ENCODE measurements around the gene F5.

F5 gene

DNA sequence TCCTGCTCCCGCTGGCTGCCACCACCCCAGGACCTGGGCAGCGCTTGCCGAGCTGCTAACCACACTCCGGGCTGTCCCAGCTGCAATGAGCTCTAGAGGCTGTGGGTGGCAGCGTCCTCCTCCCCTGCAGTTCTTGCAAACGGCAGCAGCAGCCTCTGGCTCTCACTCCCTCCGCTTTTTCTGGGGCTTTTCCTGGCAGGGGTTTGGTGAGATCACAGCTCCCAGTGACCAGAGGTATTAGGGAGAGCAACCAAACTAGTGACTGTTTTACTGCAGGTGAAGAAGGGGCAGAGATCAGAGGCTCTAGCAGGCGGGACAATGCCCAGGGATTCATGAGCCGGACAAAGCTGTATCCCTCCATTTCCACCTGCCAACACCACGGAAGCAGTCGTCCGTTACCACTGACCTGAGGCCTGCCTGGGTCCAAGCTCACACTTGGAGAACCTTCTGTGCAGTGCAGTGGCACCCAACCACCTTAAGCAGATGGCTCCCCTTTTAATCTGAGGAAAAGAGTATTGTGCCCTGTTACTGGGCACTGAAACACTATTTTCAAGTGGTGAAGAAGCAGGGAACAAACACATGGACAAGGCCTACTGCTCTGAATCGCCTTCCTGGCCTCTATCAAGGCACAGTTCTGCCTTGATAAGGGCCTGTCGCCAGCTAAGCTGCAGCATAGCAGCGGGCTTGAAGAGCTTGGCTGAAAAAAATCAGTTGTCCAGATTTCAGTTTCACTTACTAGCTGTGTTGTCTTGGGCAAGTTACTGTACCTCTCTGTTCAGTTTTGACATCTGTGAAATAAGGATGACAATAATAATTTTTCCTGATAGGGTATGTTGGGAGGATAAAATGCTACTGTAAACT, at the start of gene F5:
Gene F5 (minus strand): TSS at position 87 of the 861 bp plus-strand sequence. CDS start 95 bp downstream, outside the sequence.
- DNase-seq = peak; percentile 37

DNA sequence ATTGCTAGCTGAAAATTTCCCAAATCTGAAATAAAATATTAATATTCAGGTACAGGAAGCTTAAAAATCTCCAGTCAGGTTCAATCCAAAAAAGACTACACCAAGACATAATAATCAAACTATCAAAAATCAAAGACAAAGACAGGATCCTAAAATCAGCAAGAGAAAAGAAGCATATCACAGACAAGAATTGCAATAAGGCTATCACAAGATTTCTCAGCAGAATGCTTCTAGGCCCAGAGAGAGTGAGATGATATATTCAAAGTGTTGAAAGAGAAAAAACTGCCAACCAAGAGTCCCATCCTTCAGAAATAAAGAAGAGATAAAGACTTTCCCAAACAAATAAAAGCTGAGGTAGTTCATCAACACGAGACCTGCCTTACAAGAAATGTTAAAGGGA, 48.6 kb upstream of the F5 start:
- DNase-seq = no peak

GRCh38 chr1:169634145-169634544, 47.9 kb upstream of the F5 start:
- no peak for DNase-seq

DNA sequence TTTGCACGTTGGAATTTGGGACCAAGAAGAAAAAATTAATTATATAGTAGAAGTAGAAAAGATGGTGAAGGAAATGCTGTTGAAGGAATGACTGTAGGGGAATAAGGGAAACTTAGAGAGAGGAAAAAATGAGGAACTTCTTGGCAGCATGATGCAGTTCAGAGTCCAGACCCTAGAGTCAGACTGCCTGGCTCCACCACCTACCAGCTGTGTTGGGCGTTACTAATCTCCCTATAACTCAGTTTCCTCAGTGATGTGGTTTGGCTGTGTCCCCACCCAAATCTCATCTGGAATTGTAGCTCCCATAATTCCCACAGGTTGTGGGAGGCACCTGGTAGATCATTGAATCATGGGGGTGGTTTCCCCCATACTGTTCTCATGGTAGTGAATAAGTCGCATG, 45.0 kb upstream of the F5 start:
- no peak for DNase-seq

- no peak for DNase-seq
Observed at GRCh38 chr1:169630006-169630405, 43.7 kb upstream of the F5 start, which contains the start of gene SELP. SELP (minus strand) TSS chr1:169630124; CDS start chr1:169630074, 50 bp downstream.

DNA sequence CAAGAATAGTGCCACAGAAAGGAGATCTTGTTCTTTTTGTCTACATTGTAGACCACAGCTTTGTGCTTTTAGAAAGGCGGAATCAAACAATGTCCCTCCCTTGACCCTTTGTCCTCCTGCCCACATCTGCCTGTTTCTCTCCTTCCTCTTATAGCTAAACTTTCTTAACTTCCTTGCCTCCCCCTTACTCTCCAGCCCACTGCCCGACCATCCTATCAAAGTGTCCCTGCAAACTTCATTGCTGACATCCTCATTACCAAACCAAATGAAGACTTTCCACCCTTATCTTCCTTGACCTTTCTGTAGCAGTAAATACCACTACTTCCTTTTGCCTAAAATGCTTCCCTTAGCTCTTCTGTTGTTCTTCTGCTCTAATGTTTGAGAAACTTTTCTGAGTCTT, 38.6 kb upstream of the F5 start:
- DNase-seq = no peak

DNA sequence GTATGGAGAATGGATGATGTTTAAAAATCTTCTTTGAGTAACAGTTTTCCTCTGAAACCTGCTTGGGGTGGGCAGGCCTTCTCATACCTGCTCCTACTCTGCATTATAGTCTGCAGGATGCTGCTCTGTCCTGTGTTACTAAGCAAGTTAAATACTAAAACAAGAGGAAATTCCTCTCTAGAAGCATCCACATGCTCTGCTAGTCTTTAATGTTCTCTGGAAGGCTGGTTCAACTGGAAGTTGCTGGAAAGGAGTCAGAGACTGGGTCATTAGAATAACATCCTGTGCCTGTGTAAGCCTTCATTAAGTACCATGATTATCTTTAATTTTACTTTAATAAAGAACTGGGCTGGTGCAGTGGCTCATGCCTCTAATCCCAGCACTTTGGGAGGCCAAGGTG, 37.8 kb upstream of the F5 start:
- no peak for DNase-seq

DNA sequence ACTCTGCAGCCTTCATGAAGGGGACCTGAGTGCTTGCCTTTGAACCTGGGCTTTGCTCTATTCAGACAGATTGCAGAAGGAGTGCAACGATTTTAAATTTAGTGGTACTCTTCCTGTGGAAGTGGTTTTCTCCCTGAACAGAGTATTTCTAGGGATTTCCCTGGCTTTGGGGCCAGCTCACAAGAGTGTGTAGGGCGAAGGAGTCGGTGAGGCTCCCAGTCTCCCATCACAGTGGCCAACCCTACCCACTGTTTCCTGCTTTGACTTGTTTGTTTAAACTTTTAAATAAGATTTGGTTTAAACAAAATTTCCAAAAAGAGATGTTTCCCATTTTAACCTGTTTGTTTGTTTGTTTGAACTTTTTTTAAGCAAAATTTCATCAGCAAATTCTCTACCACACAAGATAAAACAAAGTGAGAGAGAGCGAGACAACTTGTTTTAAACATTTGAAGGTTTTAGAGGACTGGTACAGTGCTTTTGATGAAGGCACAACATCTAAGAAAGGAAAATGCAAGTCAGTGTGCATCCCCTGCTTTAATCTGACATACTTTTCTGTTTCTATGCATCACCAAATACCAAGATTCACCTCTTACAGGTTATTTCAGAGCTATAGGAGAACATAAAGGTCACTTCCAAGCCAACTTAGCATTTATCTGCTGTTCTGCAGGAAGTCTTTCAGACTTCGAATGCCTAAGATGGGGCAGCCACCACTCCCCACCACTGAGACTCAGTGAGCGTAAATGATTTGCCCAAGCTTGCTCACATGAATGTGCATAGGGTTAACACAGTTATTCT, 37.0 kb upstream of the F5 start:
- no peak for DNase-seq

- DNase-seq = no peak
Observed at GRCh38 chr1:169620565-169620964, 34.3 kb upstream of the F5 start.

- DNase-seq = no peak
Observed at GRCh38 chr1:169618367-169618766, 32.1 kb upstream of the F5 start.

DNA sequence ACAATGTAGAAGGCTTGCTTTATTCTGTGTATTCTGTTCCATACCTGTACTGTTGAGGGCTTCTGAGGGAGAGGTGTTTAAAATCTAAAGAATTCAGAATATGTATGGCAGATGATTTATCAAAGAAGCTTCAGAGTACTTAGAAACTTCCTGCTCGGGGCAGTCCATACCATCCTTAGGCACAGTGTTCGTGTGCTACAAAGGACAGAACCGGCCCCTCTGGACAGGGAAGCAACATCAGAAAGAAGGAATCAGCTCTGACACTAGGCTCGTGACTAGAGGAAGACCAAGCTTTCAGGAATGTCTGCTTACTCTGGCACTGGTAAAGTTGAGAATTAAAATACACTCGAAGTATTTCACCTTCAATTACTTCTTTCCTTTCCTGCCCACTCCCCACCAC, 29.5 kb upstream of the F5 start:
- DNase-seq = no peak

DNA sequence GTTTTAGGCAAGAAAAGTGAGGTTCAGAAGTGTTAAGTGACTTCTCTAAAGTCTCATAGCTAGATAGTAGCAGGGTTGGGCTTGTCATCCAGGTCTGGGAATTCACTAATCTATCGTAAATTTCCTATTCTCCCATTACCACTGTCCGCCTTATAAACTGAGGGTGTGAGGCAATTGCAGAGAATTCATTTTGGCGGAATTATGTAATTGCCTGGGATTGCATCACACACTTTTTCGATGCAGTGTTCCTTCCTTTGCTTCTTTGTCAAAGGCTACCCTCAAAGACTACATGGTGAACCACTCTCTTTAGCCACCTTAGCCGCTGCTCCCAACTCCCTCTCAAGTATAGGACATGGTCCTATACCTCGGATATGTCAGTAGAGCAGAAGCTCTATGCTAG, 24.6 kb upstream of the F5 start:
- no peak for DNase-seq

GRCh38 chr1:169610108-169610507, 23.8 kb upstream of the F5 start:
- no peak for DNase-seq

DNA sequence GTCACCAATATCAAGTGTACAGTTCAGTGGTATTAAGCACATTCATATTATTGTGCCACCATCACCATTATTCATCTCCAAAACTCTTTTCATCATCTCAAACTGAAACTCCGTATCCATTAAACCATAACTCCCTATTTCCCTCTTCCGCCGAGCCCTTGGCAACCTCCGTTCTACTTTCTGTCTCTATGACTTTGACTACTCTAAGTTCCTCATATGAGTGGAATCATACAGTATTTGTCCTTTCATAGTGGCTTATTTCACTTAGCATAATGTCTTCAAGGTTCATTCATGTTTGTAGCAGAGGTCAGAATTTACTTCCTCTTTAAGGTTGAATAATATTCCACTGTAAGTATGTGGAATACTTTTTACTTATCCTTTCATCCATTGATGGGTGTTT, 21.9 kb upstream of the F5 start:
- no peak for DNase-seq

DNA sequence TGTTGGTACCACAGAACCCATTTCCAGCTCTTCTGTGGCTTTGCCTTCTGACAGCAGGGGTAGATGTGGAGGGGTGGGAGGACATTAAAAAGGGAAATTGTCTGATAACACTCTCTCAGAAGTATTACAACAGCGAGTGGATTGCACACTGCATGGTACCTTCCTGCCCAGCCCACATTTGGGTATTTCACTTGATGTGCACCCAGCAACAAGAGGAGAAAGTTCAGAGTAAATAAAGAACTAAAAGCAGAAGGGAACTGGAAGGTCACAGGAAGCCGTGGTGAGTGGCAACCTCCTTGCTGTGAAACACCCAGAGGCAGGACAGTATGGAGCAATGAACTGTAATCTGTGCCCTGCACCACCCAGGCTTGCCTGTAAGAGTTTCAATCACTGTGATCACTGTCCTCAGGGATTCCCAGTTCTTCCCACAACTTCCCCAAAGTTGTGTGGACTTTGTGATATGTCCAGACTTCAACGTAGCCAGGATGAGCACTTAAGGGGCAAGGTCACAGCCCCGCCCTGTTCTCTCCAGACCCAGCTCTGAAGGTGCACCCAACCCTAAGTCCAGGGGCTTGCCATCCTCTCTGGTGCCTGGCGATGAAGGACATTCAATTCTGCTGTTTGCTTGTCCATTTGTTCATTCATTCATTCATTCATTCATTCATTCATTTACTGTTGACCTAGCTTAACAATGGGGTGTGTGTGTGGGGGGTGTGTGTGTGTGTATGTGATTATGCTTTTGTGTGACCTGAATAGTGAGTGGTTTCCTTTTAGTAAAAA, 18.7 kb upstream of the F5 start:
- DNase-seq = no peak

GRCh38 chr1:169601096-169601881, 15.0 kb upstream of the F5 start:
- DNase-seq = peak; percentile 14

DNA sequence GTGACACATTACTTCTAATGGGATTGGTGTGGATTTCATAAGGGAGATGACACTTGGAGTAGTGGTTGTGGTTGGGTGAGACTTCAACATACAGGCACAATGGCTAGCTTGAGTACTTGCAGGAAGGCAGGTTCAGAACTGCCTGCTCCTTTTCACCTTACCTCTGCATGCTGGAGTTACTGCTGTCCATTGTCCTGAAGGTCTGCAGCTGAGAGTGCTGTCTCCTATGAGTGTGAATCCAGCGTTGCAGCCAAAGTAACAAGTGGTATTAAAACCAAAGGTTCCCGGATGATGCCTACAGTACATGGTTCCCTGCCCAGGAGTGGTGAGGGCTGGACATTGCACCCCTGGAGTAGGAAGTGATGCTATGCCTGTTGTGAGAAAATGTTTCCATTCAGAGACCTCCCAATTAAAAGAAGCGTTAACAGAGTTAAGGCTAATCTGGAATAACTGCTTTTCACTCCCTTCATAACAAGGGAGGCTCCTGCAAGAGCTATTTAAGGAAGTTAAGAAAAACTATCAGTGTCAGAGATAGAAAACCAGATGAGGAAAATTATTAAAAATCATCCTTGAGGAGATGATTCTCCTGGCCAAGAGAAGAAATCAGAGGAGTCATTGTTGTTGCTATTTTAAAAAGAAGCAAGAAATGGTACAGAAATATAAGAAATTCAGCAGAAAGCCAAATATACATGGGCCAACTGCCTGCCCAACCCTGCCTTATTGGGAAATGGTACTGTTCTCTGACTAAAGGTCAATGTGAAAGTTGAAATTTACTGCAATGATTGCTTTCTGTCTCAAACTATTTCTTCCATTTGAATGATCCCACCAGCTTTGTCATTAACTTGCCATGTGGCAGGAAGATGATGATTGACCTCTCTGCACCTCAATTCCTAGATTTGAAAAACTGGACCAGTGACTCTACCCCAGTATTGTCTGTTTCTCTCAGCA, 9.8 kb upstream of the F5 start:
- peak; percentile 9 for DNase-seq

DNA sequence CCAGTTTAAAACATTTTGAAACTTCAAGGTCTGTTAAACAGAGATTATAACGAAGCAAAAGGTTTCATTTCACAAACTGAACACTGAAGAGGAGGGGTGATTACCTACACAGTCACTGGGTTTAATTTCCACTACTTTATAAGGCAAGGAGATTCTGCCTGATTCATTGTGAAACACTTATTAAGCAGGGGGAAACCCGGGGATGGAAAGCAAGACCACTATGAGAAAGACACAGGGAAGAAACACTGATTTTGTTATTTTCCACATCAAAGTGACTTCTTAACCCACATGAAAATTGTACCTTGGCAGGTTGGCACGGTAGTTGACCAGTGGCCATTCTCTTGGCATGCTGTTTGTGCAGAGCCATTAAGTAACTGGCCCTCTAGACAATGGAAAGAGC, 8.1 kb upstream of the F5 start:
- DNase-seq = no peak

GRCh38 chr1:169590932-169591331, 4.7 kb upstream of the F5 start:
- no peak for DNase-seq

DNA sequence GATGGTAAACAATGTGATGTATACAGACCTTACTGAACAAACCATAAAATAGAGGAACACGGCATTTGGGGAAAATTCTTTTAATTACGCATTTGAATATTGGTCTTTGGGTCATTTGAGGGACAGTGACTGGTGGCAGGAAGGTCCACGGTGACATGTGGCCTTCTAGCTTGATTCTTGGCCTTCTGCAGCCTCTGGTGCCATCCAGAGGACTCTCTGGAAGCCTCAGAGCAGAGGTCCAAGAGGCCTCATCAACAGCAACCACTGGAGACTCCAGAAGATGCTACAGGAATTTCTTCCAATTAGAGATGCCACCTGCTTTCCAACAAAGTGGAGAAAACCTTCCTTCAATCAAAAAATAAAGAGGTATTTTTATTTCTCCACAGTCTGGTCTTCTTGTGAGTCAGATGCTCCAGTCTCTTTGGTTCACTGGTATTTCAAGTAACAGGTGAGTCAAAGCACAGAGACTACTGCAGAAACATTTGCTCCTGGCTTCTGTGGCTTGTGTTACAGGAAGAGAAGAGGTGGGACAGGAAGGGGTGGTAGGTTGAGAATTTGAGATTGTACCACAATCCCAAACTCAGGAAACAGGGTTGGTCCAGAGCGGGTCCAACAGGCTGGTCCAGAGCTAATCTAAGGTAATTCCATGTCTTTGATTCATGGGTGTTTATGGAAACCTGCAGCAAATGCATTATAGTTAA, 2.7 kb upstream of the F5 start:
- DNase-seq = no peak

GRCh38 chr1:169588112-169588511, 1.8 kb upstream of the F5 start:
- no peak for DNase-seq

Measured in fibroblast of skin of right biceps (primary cell).